Astrocyte of the cerebellum (primary cell): Measurements from ENCODE around the gene CSF1R.

Experiments used
- DNase-seq: peaks from one replicate; pipeline ENCODE4 v3.0.0-alpha.2; 2011; ENCODE audit warnings: low read depth
- H3K4me3 ChIP-seq: 2 replicates; pipeline ENCODE4 v1.5.1; 2011; ENCODE audit warnings: mild to moderate bottlenecking, low read depth, low read length, moderate library complexity
- CTCF ChIP-seq: IDR thresholded peaks from 2 replicates; pipeline ENCODE4 v1.5.1; 2012; ENCODE audit warnings: low read length, low read depth, moderate library complexity, mild to moderate bottlenecking; ENCODE audit errors: missing control alignments
- in situ Hi-C: cut with HindIII; loops from 2 replicates; pipeline ENCODE4 v1.10.0; 2017; ENCODE audit warnings: low sequenced_read_pairs

Gene CSF1R

GRCh38 chr5:150125334-150125733, 39.0 kb upstream of the CSF1R start:
- in situ Hi-C loops = no loop called here
- no peak for TF ChIP-seq CTCF
- no peak for DNase-seq
- no peak overlapping the region for H3K4me3 ChIP-seq

- in situ Hi-C loops = no loop called here
- no peak overlapping the region for H3K4me3 ChIP-seq
- DNase-seq = no peak
- no peak for TF ChIP-seq CTCF
Observed at GRCh38 chr5:150124596-150124995, 38.2 kb upstream of the CSF1R start.

GRCh38 chr5:150124111-150124557, 37.8 kb upstream of the CSF1R start:
- no peak for DNase-seq
- no peak for TF ChIP-seq CTCF
- in situ Hi-C loops = no loop called here
- no peak overlapping the region for H3K4me3 ChIP-seq

GRCh38 chr5:150123542-150123941, 37.2 kb upstream of the CSF1R start:
- DNase-seq = no peak
- no peak for TF ChIP-seq CTCF
- in situ Hi-C loops = no loop called here
- H3K4me3 ChIP-seq = no peak overlapping the region

DNA sequence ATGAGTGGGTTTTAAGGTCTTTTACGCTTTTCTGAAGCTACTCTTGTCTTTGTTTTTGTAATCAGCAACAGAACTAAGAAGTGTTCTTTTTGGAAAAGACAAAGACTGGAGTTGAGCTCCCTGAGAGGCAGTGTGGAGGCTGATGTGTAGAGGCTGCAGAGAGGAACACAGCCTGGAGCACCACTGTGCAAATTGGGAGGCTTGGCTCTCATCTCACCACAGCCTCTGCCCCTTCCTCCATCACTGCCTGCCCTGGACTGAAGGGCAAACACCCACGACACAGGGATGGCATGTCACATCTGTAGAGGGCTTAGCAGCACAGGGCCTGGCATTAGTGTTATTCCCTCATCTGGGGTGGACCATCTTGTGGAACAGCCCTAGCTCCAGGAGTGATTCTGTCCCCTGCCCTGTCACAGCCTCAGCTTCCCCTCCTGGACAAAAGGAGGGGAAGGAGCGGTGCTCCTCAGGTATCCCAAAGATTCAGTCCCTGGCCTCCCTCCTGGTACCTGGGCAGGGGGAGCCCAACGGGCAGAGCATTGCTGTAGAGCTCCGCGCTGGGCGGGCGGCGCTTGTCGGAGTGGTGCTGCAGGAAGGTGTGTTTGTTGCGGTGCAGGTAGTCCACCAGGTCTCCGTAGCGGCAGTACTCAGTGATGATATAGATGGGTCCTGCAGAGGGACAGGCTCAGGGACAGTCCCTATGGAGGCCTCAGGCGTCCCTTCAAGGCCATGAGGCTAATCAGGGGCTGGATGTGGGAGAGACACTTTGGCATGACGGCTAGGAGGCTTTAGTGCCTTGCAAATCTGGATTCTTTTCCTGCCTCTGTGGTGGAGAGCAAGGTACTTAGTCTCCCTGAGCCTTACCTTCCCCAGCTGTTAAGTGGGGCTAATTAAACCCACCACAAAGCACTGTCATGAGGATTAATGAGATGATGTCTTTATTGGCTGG, 36.5 kb upstream of the CSF1R start:
- H3K4me3 ChIP-seq = no peak overlapping the region
- in situ Hi-C loops = no loop called here
- TF ChIP-seq CTCF = no peak
- no peak for DNase-seq

DNA sequence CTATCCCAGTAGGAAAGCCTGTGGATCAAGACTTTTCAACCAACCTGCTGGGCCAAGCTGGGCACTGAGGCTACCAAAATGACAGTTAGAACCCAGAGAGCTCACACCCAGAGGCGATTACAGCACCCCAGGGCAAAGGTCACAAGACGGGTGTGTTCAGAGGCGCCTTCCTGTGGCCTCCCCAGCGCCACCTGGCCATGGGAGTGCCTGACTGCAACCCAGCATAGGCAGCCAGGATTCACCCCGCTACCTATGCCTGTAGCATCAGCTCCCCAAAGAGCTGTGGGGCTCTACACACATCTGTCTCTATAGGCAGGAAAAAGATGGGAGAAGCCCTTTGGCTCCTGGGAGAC, 35.8 kb upstream of the CSF1R start:
- peak; percentile 47 for TF ChIP-seq CTCF
- no peak for DNase-seq
- H3K4me3 ChIP-seq = no peak overlapping the region
- in situ Hi-C loops = no loop called here
